Measurements from ENCODE around the gene SLC44A5.

GRCh38 chr1:75643460-75643859, 32.5 kb upstream of the SLC44A5 start:
- TF ChIP-seq CTCF (conservative IDR thresholded peaks at IDR 0.05 in 1 of 2, IDR thresholded peaks at IDR 0.05 in 1 of 2; ENCODE audit: extremely low read depth in 1 of 2, insufficient read depth in 1 of 2, low read depth in 1 of 2, low read length in 2 of 2) (no peak), EZH2 (IDR thresholded peaks at IDR 0.05; ENCODE audit: borderline replicate concordance, low read length) (no peak)

Measured in mammary epithelial cell (primary cell).